ENCODE data around the gene CYYR1. TPM values are rescaled to one million over a fixed set of nuclear protein-coding genes. Genes with fewer than 3 reads are reported as not detected.

The CYYR1 gene
- total RNA-seq, 2 experiments from 2014 or later = not detected

DNA sequence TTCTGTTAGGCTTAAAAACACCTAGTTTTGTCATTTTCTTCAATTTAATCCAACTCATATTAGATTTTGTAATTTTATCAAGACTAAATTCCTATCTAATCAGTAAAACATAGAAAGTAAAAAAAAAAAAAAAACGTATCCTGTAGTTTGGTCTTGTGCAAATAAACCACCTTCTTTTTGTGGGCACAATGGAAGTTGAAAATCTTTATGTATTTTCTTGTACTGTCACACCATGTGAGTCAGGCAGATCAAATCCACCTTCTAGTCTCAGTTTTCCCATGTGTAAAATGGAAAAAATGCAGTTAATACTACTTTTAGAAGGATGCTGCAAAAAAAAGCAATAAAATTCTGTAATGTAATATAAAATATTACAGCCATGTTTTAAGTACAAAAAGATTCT is 129.8 kb downstream of the CYYR1 start:
- H3K9me3 ChIP-seq (ENCODE audit: low read length) = 0 out of 2 replicates have a peak, but pooled peaks cover 9% of the 10 kb centered on the region
- DNase-seq (ENCODE audit: low spot score) = no peak
- H3K27ac ChIP-seq (ENCODE audit: low read depth, low read length, poor library complexity, severe bottlenecking) = no peak overlapping the region
- intact Hi-C loops (cut with micrococcal nuclease; ENCODE audit: unreplicated experiment) = no loop called here
- H3K79me2 ChIP-seq (ENCODE audit: insufficient read depth, low read depth, low read length) = no peaks in the 10 kb centered on the region
- no peaks in the 10 kb centered on the region for H3K9me2 ChIP-seq (ENCODE audit: insufficient read depth, low read length)
- no peaks in the 10 kb centered on the region for H3K36me3 ChIP-seq (ENCODE audit: insufficient read depth, low read length)
- CTCF ChIA-PET (ENCODE audit: unreplicated experiment) = no interaction called here
- H3K4me2 ChIP-seq (ENCODE audit: low read length) = no peak overlapping the region
- POLR2A ChIA-PET = no interaction called here
- H3K4me1 ChIP-seq (ENCODE audit: insufficient read depth, low read length, poor library complexity, severe bottlenecking) = no peaks in the 10 kb centered on the region
- no peak overlapping the region for H2AFZ ChIP-seq (ENCODE audit: low read length)
- no peaks in the 10 kb centered on the region for H4K20me1 ChIP-seq (ENCODE audit: insufficient read depth, low read length)
- BruUV-seq (replicated peaks) = no TSS peak
- H3K4me3 ChIP-seq (ENCODE audit: low read depth, low read length, poor library complexity, severe bottlenecking) = no peak overlapping the region
- TF ChIP-seq EZH2phosphoT487 (IDR thresholded peaks at IDR 0.05; ENCODE audit: borderline replicate concordance, low read depth, low read length) = no peak
- TF ChIP-seq, protein P1, sequence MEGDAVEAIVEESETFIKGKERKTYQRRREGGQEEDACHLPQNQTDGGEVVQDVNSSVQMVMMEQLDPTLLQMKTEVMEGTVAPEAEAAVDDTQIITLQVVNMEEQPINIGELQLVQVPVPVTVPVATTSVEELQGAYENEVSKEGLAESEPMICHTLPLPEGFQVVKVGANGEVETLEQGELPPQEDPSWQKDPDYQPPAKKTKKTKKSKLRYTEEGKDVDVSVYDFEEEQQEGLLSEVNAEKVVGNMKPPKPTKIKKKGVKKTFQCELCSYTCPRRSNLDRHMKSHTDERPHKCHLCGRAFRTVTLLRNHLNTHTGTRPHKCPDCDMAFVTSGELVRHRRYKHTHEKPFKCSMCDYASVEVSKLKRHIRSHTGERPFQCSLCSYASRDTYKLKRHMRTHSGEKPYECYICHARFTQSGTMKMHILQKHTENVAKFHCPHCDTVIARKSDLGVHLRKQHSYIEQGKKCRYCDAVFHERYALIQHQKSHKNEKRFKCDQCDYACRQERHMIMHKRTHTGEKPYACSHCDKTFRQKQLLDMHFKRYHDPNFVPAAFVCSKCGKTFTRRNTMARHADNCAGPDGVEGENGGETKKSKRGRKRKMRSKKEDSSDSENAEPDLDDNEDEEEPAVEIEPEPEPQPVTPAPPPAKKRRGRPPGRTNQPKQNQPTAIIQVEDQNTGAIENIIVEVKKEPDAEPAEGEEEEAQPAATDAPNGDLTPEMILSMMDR (conservative IDR thresholded peaks at IDR 0.05; ENCODE audit: low read length) = no peak

- H3K4me3 ChIP-seq (ENCODE audit: low read depth, low read length, poor library complexity, severe bottlenecking) = no peak overlapping the region
- TF ChIP-seq, protein P1 (conservative IDR thresholded peaks at IDR 0.05; ENCODE audit: low read length) = no peak
- no peak for TF ChIP-seq EZH2phosphoT487 (IDR thresholded peaks at IDR 0.05; ENCODE audit: borderline replicate concordance, low read depth, low read length)
- H4K20me1 ChIP-seq (ENCODE audit: insufficient read depth, low read length) = no peaks in the 10 kb centered on the region
- 0 out of 2 replicates have a peak, but pooled peaks cover 9% of the 10 kb centered on the region for H3K9me3 ChIP-seq (ENCODE audit: low read length)
- BruUV-seq (replicated peaks) = no TSS peak
- H3K36me3 ChIP-seq (ENCODE audit: insufficient read depth, low read length) = no peaks in the 10 kb centered on the region
- ChIA-PET CTCF (ENCODE audit: unreplicated experiment) (no interaction called here), POLR2A (interaction anchor here (0.6 kb wide), 2 partner anchors 42 to 1421 kb away, joined by 4 to 5 read pairs; no protein-coding TSS in a partner anchor)
- H2AFZ ChIP-seq (ENCODE audit: low read length) = no peak overlapping the region
- no peak for DNase-seq (ENCODE audit: low spot score)
- H3K9me2 ChIP-seq (ENCODE audit: insufficient read depth, low read length) = no peaks in the 10 kb centered on the region
- no peak overlapping the region for H3K27ac ChIP-seq (ENCODE audit: low read depth, low read length, poor library complexity, severe bottlenecking)
- H3K4me2 ChIP-seq (ENCODE audit: low read length) = no peak overlapping the region
- no peaks in the 10 kb centered on the region for H3K79me2 ChIP-seq (ENCODE audit: insufficient read depth, low read depth, low read length)
- intact Hi-C loops (cut with micrococcal nuclease; ENCODE audit: unreplicated experiment) = no loop called here
- no peaks in the 10 kb centered on the region for H3K4me1 ChIP-seq (ENCODE audit: insufficient read depth, low read length, poor library complexity, severe bottlenecking)
These were observed 131.9 kb downstream of the CYYR1 start for GRCh38 chr21:26441149-26441548.

GRCh38 chr21:26438976-26439375 is 134.1 kb downstream of the CYYR1 start:
- Histone ChIP-seq H3K9me3 (ENCODE audit: low read length) (0 out of 2 replicates have a peak, but pooled peaks cover 9% of the 10 kb centered on the region), H3K4me2 (ENCODE audit: low read length) (no peak overlapping the region), H3K4me3 (ENCODE audit: low read depth, low read length, poor library complexity, severe bottlenecking) (no peak overlapping the region), H3K9me2 (ENCODE audit: insufficient read depth, low read length) (no peaks in the 10 kb centered on the region), H4K20me1 (ENCODE audit: insufficient read depth, low read length) (no peaks in the 10 kb centered on the region), H2AFZ (ENCODE audit: low read length) (no peak overlapping the region), H3K79me2 (ENCODE audit: insufficient read depth, low read depth, low read length) (no peaks in the 10 kb centered on the region), H3K27ac (ENCODE audit: low read depth, low read length, poor library complexity, severe bottlenecking) (no peak overlapping the region), H3K36me3 (ENCODE audit: insufficient read depth, low read length) (no peaks in the 10 kb centered on the region), H3K4me1 (ENCODE audit: insufficient read depth, low read length, poor library complexity, severe bottlenecking) (no peaks in the 10 kb centered on the region)
- no TSS peak for BruUV-seq (replicated peaks)
- ChIA-PET CTCF (ENCODE audit: unreplicated experiment) (no interaction called here), POLR2A (interaction anchor here (0.7 to 1.7 kb wide), 2 partner anchors 20 to 43 kb away, joined by 3 to 4 read pairs; no protein-coding TSS in a partner anchor)
- DNase-seq (ENCODE audit: low spot score) = no peak
- TF ChIP-seq, protein P1 (conservative IDR thresholded peaks at IDR 0.05; ENCODE audit: low read length) = no peak
- no peak for TF ChIP-seq EZH2phosphoT487 (IDR thresholded peaks at IDR 0.05; ENCODE audit: borderline replicate concordance, low read depth, low read length)
- intact Hi-C loops (cut with micrococcal nuclease; ENCODE audit: unreplicated experiment) = loop anchor here (10.0 kb wide), 1 partner anchor 554 kb away; no protein-coding TSS in a partner anchor
